ENCODE measurements around the gene CD320.
"Not testable (repeated sequence)": the region's sequence is repeated elsewhere in the genome, so short reads cannot be mapped to it uniquely, and the experiment has no call there.

CD320 gene

DNA sequence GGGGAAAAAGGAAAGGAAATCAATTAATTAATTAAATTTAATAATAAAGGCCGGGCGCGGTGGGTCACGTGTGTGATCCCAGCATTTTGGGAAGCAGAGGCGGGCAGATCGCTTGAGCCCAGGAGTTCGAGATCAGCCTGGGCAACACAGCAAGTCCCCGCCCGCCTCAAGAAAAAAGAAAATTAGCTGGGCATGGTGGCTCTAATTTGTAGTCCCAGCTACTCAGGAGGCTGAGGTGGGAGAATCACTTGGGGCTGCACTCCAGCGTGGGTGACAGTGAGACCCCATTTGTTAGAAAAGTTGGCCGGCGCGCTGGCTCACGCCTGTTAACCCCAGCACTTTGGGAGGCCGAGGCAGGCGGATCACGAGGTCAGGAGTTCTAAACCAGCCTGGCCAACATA, 733 bp upstream of the CD320 start:
- no peak for DNase-seq (ENCODE audit: low spot score)

DNA sequence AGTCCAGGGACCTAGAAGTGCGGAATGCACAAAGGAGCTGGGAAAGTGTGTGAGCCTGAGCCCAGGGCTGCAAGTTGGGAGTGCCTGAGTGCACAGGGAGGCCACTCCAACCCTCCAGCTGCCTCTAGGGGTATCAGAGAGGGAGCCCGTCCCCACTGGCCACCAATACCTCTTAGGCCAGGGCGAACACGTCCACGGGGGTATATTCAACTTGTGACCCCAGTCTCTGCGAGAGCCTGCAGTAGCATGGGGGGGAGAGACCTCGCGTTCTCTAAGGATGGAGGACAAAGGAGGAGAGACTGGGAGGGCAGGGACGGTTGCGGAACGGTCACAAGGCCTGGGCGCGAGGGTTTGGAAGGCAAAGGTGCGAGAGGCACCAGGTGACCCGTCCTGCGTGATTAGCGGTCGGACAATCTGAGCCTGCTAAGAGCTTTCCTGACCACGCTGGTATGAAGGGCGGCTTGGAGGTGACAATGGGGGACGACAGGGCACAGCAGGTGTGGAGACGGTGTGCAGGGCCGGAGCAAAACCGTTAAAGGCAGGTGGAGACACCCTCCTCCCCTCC, 676 bp downstream of the CD320 start:
- DNase-seq (ENCODE audit: low spot score): no peak

DNA sequence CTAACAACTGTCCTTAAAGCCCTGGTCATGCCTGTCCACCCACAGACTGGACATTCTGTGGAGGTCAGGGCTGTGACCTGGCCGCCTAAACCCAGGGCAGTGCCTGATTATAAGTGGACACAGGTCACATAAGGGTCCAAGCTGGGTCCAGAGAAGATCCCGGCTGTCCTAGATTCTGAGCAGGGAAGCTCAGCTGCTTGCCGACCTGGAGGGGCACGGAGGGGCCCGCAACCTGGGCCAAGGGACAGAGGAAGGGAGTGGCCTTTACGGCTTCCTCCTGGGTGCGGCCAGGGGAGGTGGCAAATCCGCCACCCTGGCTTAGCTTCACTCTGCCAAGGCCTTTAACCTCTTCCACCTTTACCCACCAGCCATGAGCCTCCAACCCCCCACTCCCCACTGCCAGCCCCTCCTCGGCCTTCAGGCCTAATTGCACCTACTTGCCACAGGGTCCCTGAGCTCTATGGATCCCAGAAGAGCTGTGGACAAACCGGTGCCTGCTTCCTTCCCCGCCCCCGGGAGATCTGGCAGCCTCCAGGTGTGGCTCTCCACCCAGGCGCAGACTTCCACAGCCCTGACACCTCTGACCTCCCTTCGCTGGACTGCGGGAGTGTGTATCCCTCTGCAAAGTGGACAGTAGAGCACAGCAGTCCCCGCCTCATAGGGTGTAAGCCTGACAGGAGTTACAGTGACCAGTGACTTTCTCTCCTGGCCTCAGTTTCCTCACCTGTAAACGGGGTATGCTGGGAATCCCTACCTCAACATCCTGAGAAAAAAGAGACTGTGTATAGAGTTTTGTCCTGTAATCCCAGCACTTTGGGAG, 1.7 kb downstream of the CD320 start:
- DNase-seq (ENCODE audit: low spot score): no peak

DNA sequence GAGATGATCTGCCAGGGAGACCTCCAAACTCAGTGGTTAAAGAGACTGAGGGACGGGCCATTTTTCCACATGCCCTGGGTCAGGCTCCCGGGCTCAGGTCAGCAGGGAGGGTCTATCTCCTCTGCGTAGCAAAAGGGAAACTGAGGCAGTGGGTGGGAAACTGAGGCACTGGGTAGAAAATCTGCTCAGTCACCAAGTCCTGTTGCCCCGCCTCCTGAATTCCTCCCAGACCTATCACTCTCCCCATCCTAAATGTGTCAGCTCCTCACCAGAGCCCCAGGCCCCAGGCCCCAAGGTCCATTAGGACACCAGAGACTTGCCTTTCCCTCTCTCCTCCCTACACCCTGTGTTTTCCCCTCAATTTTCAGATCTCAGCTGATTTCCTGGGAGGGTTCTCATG, 2.4 kb downstream of the CD320 start:
- DNase-seq (ENCODE audit: low spot score): no peak

DNA sequence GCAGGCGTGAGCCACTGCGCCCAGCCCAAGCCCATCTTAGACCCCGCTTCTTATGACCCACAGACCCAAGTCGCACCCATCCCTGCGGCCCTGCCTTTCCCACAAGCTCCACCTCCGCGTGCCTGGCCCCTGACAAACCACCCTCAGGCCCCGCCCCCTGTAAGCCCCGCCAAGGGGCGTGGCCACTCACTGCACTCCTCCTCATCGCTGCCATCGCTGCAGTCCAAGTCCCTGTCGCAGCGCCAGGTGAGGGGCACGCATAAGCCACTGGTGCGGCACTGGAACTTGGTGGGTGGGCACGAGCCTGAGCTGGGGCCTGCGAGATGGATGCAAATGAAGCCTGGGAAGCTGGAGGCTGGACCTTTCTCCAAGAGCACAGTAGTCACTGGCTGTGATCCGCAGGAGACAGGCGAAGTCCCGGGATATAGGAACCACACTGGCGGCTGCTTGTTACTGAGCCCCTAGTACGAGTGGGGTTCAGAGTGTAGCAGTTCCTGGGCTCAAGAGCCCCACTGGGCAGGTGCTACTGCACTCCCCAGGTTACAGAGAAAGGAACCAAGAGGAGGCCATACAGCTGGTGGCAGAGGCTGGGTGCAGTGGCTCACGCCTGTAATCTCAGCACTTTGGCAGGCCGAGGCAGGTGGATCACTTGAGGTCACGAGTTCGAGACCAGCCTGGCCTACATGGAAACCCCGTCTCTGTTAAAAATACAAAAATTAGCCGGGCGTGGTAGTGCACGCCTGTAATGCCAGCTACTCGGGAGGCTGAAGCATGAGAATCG, 3.1 kb downstream of the CD320 start:
- DNase-seq (ENCODE audit: low spot score): no peak

DNA sequence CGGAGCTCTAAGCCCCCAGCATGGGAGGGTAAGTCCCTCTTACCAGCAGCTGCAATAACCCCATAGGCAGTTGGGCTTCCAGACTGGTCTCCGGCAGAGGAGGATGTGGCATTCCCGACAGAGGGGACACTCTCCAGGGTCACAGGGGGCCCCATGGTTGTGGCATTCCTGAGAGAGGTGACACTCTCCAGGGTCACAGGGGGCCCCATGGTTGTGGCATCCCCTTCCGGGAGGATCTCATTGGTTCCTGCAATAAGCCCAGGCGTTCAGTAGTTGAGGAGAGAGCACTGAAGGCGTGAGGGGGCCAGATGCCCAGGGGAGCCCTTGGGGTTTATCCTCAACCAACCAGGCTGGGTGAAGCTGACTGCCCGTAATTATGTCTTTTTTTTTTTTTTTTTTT, 5.4 kb downstream of the CD320 start:
- no peak for DNase-seq (ENCODE audit: low spot score)

DNA sequence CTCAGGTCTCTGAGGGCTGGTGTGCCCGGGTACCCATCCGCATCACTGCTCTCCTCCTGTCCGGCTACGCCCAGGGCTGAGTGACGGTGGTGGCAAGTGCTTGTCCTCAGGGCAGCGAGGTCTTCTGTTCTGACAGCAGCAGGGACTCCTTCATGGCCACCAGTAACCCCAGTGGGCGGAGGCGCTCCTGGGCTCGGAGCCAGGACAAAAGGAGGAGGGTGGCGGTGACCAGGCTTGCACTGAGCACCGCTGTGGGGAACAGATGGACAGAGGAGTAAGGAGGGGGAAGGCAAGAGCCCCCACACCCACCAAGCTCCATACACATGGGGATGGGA, 5.8 kb downstream of the CD320 start:
- no peak for DNase-seq (ENCODE audit: low spot score)

DNA sequence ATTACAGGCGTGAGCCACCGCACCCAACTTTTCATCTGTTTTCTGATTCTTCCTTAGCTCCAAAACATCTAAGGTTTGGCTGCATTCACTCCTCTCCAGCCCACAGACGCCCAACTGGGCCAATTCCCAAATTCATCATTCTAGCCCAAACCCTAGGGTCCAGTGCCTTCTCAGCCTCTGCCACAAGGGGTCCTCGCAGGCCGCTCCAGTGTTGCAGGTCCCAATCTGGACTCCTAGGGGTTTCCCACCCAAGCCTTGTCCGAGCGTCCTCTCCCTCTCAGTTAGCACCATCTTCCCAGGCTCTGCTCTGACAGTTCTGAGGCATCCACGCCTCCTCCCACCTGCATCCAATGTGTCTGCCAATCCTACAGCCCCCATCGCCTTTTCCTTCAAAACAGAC, 16.8 kb downstream of the CD320 start:
- not testable (repeated sequence) for DNase-seq (ENCODE audit: low spot score)

DNA sequence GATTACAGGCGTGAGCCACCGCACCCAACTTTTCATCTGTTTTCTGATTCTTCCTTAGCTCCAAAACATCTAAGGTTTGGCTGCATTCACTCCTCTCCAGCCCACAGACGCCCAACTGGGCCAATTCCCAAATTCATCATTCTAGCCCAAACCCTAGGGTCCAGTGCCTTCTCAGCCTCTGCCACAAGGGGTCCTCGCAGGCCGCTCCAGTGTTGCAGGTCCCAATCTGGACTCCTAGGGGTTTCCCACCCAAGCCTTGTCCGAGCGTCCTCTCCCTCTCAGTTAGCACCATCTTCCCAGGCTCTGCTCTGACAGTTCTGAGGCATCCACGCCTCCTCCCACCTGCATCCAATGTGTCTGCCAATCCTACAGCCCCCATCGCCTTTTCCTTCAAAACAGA, 31.6 kb downstream of the CD320 start:
- not testable (repeated sequence) for DNase-seq (ENCODE audit: low spot score)

DNA sequence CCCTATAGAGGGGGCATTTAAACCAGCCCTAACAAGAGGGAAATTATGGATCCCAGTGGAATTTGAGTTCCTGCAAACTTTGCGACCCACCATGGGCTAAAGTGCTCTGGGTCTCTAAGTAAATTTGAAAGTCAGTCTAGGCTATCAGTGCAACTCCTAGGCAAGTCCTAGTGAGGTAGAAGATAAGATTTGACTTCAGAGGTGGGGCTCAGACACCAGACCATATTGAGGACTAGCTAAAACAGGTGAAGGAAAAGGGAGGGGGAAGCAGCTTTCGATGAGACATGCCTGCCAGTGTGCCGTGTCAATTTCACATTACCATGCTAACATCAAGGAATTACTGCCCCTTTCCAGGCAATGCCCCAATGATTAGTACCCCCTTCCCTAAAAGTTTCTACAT, 38.4 kb downstream of the CD320 start:
- no peak for DNase-seq (ENCODE audit: low spot score)

DNA sequence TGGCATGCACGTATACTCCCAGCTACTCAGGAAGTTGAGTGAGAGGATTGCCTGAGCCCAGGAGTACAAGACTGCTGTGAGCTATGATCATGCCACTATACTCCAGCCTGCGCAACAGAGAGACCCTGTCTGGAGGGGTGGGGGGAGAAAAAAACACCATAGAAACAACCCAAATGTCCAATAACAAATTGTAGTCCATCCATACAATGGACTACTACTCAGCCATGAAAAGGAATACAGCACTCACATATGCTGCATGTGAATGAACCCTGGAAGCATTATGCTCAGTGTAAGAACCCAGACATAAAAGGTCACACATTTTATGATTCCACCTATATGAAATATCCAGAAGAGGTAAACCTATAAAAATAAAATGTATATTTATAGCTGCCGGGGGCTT, 42.3 kb downstream of the CD320 start:
- no peak for DNase-seq (ENCODE audit: low spot score)

DNA sequence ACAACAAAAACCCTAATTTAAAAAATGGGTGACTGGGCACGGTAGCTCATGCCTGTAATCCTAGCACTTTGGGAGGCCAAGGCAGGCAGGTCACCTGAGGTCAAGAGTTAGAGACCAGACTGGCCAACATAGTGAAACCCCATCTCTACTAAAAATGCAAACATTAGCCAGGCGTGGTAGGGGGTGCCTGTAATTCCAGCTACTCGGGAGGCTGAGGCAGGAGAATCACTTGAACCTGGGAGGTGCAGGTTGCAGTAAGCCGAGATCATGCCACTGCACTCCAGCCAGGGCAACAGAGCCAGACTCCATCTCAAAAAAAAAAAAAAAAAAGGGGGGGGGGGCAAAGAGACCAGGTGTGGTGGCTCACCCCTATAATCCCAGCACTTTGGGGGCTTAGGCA, 43.9 kb downstream of the CD320 start:
- not testable (repeated sequence) for DNase-seq (ENCODE audit: low spot score)

DNA sequence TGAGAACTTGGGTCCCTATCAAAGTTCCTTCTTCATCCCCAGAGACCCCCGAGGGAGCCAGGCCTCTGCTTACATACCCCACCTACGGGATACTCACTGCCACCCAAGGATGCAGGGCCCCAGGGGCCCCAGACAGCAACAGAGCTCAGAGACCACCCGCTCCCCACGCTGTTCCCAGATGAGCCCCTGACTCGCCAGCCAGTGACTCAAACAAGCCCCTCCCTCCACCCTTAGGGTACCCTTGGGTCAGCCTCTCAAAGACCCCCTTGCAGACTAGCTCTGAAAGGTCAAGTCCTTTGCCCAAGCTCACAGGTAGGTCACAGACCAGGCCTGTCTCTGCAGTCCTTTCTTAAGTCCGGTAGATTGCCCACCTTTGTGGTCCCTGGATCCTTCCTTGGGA, 45.7 kb downstream of the CD320 start:
- no peak for DNase-seq (ENCODE audit: low spot score)

DNA sequence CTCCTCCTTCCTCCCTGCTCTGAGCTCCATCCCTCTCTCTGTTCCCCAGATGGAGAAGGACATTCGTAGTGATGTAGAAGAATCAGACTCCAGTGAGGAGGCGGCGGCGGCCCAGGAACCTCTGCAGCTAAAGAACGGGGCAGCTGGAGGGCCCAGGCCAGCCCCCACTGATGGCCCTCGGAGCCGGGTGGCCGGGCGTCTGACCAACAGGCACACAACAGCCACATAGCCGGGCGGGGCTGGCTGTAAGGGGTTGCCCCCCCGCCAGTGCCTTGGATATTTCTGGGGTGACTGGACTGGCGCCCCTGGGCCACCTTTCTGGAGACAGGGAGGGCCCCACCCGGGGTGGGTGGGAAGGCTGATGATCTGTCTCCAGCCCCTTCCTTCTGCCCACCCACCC, 46.3 kb downstream of the CD320 start:
- no peak for DNase-seq (ENCODE audit: low spot score)

DNA sequence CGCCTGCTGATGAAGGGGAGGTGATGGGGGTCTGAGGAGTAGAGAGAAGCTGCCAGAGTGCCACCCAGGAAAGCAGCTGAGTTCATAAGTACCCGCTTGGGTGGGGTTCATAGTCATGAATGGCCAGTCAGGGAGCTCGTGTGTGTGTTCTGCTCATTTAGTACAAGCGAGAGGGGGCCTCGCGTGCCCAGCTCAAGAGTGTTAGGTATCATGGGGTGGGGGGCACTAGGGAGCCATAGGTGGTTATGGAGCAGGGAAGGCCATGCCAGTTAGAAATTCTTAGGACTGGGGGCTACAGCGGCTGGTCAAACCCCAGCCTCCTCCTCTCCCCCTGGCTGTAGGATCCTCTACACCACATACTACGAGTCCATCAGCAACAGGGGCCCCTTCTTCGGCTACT, 46.8 kb downstream of the CD320 start:
- no peak for DNase-seq (ENCODE audit: low spot score)

DNA sequence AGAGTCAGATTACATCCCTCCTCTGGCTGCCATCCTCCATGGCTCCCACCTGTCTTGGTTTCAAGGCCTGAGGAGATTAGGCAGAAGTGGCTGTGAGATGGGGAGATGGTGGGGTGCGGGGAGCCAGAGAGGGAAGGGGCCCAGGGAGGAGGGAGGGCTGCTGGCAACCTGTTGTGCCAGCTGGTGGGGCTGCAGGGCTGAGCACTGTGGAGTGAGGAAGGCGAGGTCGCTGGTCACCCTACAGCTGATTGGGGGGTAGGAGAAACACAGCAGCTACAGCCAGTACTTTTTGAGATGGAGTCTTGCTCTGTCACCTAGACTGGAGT, 48.3 kb downstream of the CD320 start:
- no peak for DNase-seq (ENCODE audit: low spot score)

DNA sequence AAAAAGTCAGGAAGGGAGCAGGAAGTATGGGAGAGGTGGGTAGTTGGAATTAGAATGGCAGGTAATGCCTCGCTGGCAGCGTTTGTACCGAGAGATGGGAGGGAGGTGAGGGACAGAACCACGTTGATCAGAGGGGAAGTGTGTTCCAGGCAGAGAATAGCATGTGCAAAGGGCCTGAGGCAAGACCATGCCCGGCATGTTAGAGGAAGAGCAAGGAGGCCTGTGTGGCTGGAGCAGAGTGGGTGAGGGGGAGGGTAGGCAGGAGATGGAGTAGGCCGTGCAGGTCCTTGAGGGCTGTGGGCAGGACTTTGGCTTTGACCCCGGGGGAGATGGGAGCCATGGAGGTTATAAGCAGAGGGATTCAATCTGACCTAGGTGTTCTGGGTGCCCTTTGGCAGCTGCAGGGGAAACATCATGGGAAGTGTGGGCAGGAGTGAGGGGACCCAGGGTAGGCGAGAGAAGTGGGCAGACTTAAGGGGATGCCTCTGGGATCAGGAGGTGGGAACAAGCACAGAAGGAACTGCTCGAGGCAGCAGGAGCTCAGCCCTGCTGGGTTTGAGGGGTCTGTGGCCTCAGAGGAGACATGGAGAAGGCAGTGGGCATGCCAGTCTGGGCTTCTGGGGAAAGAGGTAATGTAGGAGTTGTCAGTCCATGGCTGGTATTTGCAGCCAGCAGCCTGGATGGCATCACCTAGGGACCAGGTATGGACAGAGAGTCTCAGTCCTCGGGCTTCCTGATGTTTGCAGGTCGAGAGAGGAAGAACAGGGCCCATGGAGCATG, 48.8 kb downstream of the CD320 start:
- no peak for DNase-seq (ENCODE audit: low spot score)

DNA sequence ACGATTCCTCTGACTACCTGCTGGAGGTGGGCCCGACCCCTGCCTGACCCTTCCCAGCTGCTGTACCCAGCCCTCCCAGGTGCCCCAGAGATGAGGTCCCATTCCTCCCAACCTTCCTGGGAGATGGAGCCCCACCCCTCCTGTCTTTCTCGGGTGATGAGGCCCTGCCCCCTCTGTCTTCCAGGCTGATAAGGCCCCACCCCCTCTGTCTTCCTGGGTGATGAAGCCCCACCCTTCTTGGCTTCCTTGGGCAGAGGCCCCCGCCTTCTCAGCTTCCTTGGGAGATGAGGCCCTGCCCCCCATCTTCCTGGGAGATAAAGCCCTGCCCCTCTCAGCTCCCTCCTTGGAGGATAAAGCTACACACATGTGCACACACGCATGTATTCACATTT, 51.1 kb downstream of the CD320 start:
- no peak for DNase-seq (ENCODE audit: low spot score)

DNA sequence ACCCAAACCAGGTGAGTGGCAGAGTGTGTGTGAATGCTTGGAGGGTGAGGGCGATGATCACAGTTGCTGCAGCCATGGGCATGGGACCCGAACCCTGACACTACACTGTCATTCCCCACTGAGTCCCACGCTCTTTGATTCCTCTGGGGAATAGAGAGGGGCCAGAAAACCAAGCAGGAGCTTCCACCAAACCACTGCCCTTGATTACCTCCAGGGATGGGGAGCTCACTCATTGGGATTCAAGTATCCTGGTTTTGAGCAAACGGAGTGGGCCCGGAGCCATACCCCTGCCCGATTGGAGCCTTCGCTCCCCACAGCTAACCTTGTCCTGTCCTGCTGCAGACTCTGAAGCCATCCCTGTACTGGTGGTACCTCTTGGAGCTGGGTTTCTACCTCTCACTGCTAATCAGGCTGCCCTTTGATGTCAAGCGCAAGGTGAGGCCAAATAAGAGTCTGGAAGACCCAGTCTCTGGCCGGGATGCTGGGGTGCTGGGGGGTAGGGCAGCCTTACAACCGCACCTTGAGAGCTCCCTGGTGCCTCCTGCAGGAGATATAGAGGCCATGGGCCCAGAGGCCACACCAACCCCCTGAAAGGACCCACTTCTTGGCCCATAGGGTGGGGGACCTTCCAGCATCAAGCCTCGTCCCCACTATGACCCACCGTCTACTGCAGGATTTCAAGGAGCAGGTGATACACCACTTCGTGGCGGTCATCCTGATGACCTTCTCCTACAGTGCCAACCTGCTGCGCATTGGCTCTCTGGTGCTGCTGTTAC, 51.7 kb downstream of the CD320 start:
- DNase-seq (ENCODE audit: low spot score): no peak

DNA sequence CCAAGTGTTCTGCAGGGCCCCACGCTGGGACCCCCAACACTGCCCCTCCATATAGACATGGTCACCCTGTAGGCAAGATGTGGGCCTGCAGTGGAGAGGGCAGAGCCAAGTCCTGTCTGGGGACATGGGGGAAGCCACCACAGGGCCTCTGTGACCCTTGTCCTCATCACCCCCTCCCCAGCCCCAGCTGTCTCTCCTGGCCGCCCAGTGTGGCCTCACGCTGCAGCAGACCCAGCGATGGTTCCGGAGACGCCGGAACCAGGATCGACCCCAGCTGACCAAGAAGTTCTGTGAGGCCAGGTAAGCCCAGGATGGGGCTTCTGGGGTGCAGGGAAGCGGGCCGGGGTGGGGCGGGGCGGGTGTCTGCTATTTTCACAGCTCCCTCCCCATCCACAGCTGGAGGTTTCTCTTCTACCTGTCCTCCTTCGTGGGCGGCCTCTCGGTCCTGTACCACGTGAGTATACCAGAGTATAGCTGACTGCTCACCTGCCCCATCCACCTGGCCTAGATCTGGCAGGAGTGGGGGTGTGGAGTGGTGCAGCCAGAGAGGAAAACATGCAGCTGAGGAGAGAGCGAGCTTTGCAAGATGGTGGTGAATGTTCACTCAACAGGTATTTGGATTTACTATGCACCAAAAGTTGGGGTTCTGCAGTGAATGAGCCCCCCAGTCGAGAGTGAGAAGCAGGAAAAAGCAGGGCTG, 52.6 kb downstream of the CD320 start:
- DNase-seq (ENCODE audit: low spot score): no peak

DNA sequence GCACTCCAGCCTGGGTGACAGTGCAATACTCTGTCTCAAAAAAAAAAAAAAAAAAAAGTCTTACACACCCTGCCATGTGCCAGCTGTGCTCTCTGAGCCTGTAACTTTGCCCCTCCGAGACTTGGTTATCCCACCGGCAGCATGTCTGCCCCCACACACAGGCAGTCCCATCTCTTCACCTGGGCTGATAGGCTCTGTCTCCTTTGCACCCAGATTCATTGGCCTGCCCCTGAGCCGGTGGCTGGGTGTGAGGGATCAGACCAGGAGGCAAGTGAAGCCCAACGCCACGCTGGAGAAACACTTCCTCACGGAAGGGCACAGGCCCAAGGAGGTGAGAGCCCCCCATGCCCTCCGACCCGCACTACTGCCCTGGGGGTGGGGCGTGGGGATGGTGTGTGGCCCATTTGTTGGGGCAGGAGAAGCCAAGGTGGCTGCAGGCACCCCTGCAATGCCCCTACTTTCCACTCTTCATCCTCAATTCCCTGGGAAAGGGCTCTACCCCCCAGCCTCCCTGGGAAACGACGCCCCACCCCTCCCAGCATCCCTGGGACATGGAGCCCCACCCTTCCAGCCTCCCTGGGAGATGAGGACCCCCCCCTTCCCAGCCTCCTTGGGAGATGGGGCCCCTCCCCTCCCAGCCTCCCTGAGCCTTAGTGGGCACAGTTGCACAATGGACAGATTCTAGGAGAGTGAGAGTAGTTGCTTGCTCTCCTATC, 53.7 kb downstream of the CD320 start:
- DNase-seq (ENCODE audit: low spot score): no peak

All from germinal center (tissue), 1 donor.